SH-SY5Y (cell line): ENCODE measurements around the gene PQBP1.

Experiments used
- GATA2 ChIP-seq: IDR thresholded peaks from 2 replicates; pipeline ENCODE4 v1.6.1; 2011; ENCODE audit warnings: mild to moderate bottlenecking, low read depth, low read length
- GATA3 ChIP-seq: IDR thresholded peaks from 2 replicates; pipeline ENCODE4 v1.6.1; 2011; ENCODE audit warnings: low read depth, mild to moderate bottlenecking, low read length, moderate library complexity

DNA sequence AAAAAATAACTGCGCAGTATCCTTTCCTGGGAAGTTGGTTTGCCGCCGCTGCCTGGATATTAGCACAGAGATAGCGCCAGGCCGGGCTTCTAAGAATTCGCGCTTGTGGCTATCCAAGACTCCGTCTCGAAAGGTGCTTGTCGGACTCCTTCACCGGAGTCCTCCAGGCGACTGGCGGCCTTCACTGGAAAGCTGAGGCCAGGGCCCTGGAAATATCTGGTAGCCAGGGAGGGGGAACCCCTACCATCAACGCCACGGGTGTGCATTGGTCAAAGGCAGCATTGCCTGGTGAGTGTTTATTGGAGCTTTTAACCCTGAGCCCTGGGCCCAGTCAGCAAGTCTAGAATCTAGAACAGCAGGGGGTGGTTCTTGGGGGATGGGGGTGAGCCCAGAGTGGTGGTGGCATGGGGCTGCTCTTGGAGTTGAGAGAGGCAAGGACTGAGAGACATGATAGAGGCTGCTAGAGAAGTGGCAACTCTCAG is 21.7 kb downstream of the PQBP1 start:
- TF ChIP-seq GATA3 (no peak), GATA2 (no peak)
